ENCODE results near the gene TES. TPM values are rescaled to one million over a fixed set of nuclear protein-coding genes. Genes with fewer than 3 reads are reported as not detected.
A peak's percentile ranks its signal among the peaks of the same experiment; 100 is the strongest.

Gene TES
- polyA plus RNA-seq, 1 donor: 75.3 TPM

- DNase-seq: no peak
Measured at GRCh38 chr7:116187400-116187799, 22.9 kb upstream of the TES start.

DNA sequence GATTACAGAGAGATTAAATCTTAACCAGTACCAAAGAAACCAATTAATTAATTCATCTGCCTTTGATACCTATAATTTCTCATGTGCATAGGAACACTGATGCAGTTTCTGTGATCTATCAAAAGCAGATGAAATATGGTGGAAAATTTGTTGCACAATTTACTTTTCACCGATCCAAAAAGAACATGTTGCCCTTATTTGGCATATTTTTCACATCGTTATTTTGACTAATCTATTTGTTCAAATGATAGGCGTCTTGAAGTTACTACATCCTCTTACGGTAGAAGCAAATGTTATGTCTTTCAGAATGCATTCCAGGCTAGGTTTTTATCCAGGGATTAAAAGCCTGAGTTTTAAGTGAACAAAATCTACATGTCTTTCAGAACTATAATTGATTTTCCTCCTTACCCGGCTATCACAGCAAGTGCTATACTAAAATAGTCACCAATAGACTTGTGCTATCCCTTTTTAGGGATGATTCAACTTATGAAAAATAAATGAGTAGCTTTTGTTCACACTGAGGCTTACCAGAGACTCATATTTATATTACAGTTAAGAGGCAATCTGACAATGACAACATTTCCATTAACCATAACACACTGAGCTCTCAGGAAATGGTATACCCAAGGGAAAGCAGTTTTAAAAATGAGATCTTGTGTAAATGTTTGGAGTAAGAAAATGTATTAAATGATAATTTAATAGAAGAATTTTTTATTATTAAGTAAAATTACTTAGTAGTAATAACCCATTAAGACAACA, 16.8 kb upstream of the TES start:
- DNase-seq: no peak

DNA sequence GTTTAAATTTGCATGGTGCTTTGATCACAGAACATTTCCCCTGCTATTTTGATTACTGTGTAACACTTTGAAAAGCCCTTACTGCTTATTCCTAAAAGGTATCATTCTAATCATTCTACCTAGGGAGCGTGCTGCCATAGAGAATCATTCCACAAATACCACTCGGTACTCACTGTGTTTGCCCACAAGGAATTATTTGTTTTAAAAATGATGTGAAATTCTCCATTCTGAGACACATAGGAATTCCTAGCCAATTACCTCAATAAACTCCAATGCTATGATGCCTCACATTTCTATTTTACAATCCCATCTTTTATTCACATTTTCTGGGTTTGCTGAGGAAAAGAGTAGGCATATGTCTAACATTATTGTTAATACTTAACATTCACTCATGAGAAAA, 16.2 kb upstream of the TES start:
- no peak for DNase-seq

- no peak for DNase-seq
Measured at GRCh38 chr7:116195451-116195850, 14.9 kb upstream of the TES start.

DNA sequence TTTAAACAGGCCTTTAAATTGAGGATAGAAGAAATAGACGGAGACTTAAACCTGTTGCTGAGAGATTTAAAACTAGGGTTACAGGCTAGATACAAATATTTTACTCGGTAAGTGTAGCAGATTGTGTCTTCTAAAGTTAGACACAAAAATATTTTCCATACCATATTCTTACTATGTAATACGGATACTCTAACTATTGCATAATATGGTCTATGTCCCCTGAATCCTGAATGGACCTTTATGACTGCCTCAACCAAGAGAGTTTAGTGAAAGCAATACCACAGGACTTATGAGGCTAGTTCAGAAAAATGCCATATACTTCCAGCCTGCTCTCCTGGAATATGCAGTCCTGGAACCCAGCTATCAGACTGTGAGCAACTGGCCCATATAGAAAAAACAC, 13.4 kb upstream of the TES start:
- DNase-seq: no peak

DNA sequence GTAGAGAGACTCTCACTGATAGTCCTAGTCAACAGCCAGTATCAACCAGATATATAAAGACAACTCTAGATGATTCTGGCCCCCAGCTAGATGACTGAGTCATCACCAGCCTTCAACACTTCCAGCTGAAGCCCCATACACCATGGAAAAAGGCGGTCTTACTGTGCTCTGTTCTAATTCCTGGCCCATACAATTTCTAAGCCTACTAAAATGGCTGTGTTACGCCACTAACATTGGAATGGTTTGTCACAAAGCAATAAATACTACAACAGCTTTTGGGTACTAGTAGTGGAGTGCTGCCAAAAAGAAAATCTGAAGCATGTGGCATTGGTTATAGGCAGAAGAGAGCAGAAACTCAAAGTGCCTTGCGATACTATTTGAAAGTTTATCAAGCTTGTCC, 13.0 kb upstream of the TES start:
- DNase-seq: no peak

GRCh38 chr7:116198748-116199410, 11.5 kb upstream of the TES start:
- DNase-seq: no peak

DNA sequence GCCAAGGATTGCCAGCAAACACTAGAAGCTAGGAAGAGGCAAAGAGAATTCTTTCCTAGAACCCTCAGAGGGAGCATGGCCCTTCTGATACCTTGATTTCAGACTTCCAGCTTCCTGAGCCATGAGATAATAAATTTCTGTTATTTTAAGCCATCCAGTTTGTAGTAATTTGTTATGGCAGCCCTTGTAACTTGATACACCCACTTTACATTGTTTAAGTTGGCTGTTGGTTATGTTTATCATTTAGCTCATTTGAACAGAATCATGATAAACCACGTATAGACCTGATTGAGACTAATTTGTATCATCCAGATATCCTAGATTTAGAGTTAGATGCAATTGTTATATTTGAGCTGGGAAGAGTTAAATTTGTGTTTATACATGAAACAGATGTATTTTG, 9.4 kb upstream of the TES start:
- no peak for DNase-seq

DNA sequence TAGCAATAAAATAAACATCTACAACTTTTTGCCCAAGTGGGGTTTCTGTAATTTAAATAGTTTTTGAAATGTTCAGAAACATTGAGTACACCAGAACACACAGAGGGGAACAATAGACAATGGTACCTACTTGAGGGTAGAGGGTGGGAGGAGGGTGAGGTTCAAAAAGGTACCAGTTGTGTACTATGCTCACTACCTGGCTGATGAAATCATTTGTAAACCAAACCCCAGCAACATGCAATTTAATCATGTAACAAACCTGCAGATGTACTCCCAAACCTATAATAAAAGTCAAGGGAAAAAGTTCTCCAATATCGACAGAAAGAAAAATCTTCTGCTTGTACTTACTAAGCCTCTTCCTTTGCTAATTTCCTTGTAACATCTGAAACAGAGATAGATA, 4.2 kb upstream of the TES start:
- DNase-seq: no peak

DNA sequence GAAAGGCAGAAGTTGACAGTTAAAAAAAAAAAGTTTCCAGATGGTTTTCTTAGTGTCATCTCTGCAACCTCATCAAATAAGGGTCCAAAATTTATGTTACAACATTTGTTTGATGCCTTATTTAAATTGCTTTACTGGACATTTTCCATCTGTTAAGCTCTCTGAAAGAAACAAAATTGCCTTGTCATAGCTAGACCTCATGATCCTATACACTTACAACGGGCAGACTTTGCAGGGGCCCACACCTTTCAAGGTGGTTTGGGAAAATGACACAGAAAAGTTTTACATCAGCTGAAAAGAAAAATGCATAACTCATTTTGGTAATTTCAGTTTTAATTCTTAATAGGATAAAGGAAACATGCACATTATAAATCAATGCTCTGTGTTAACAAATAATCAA, 1.4 kb upstream of the TES start:
- DNase-seq: no peak

DNA sequence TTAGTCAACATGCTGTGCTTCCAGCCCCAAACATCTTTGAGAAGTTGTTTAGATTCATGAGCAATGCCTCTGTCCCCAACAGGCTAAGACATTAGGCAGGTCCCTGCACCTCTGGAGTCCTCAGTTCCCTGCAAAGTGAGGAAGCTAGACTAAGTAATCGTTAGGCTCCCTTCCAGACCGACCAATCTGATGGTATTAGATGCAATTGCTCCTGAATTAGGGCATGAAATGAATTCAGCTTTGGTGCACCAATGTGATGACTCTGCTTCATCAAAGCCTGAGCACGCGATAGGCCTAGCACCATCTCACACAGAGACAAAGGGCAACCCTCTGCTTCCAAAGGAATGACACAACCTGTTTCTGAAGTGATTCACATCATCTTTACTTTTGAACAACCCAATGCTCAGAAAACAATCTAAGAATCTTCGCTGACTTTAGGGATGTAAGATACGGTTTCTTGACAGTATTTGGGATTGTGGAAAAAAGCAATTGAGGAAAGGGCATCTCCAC, 723 bp upstream of the TES start:
- no peak for DNase-seq

DNA sequence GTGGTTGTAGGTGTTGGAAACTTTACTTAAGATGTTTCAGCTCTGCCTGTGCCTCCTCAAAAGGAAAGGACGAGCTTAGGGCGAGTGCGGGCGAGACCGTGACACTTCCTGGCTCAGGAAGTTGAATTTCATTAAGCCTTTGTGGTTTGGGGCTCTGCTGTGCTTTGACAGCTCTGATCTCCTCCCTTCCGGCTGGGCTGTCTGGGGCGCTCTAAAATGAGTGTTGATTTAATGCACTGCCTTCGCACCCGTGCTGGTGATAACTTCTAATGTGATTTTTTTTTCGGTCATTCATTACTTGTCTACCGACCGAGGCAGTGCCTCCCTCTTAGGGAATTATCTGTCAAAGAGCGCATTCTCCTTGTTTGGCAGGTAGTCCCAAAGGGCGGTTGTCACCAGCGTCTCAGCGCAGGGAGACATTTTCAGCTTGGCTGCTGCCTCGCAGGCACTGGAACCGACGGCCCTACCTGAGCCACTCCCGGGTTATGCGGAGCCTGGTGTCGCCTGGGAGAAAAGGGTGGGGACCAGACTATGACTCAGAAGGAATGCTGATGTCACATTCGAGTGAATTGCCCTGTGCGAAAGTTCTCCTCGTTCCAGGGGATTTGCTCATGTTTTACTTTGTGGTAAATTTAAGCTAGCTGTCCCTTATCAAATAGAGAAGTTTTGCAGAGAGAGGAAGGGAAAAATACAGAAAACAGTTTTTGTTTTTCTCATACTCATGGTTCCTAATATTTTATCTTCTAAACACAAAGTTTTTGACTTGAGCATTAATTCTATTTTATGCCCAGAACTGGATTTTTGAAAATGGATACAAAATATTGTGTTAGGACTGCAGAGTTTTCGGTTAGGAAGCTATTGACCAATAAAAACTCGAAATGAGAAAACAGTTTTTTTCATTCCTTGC, 920 bp downstream of the TES start:
- DNase-seq: peak; percentile 70

DNA sequence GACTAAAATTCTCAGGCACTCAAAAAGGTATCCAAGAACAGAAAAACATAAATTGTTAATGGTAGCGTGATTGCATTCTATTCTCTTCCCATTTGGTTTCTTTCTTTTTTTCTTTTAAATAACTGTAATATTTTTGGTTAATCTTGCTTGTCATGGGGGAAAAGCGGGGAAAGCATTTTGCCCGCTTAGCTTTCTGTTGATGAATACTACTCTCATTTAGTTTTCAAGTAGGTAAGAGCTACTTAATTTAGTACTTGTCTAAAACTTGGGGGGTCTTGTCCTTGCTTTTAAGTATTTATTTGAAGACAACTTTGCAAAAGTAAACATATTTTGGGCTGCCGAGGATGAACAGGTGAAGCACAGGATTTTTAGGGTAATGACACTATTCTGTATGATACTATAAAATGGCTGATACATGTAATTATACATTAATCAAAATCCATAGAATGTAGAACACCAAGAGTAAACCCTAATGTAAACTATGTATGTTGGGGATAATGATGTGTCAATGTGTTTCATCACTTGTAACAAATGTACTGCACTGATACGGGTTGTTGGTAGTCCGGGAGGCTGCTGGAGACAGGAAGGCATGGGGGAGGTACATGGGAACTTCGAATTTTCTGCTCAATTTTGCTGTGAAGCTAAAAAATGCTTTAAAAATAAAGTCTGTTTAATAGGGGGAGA, 1.7 kb downstream of the TES start:
- DNase-seq: no peak

GRCh38 chr7:116212869-116213268, 2.5 kb downstream of the TES start:
- DNase-seq: no peak

- DNase-seq: no peak
Measured at GRCh38 chr7:116213361-116214130, 3.2 kb downstream of the TES start.

DNA sequence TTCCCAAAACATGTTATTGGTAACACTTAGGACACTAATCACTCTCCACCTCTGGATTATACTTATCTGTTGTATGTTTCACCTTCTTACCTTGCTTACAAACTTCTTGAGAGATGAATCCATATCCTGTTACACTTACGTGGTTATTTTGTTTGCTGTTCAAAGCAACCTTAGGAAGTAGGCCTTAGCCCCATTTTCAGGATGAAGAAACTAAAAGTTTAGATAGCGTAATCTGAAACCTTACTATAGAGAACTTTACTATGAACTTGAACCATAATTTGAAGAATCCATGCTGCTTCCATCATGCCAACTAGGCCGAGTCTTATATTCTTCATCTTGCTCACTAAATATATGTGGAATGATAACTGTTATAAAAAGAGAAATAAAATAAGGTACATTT, 4.6 kb downstream of the TES start:
- DNase-seq: no peak

- no peak for DNase-seq
Measured at GRCh38 chr7:116215551-116215950, 5.2 kb downstream of the TES start.

GRCh38 chr7:116216956-116217571, 6.7 kb downstream of the TES start:
- DNase-seq: no peak

GRCh38 chr7:116218051-116218645, 7.8 kb downstream of the TES start:
- no peak for DNase-seq

- no peak for DNase-seq
Measured at GRCh38 chr7:116218747-116219146, 8.4 kb downstream of the TES start.
